ENCODE measurements around the gene SPEG. TPM values are rescaled to one million over a fixed set of nuclear protein-coding genes. Genes with fewer than 3 reads are reported as not detected.

The SPEG gene
- total and polyA plus RNA-seq, 2 of the 13 experiments (the other 11 are each of a cell fraction or from before 2014, with no cell fraction given) = 0.18 to 0.24 TPM

GRCh38 chr2:219459460-219460311 is 25.0 kb downstream of the SPEG start (continued):
- no peak for TF ChIP-seq ZNF781 (CRISPR knock-in tag; IDR thresholded peaks at IDR 0.05; ENCODE audit: borderline replicate concordance, not compliant biosample characterization)
- TF ChIP-seq DMAP1 (CRISPR knock-in tag; IDR thresholded peaks at IDR 0.05) = no peak
- TF ChIP-seq ZNF790 (CRISPR knock-in tag; IDR thresholded peaks at IDR 0.05; ENCODE audit: borderline replicate concordance) = no peak
- no peak for TF ChIP-seq KLF11 (CRISPR knock-in tag; IDR thresholded peaks at IDR 0.05)
- TF ChIP-seq TEAD3 (CRISPR knock-in tag; optimal IDR thresholded peaks at IDR 0.05; ENCODE audit: borderline replicate concordance) = no peak
- TF ChIP-seq THYN1 (CRISPR knock-in tag; IDR thresholded peaks at IDR 0.05; ENCODE audit: borderline replicate concordance, low read depth) = no peak
- no peak for TF ChIP-seq ATF7 (IDR thresholded peaks at IDR 0.05)
- no peak for TF ChIP-seq ATF7 (CRISPR knock-in tag; IDR thresholded peaks at IDR 0.05)
- peak; percentile 51; the same call in 1 of the 2 replicates for TF ChIP-seq RAD21 (CRISPR knock-in tag; IDR thresholded peaks at IDR 0.05)
- TF ChIP-seq SKI (IDR thresholded peaks at IDR 0.05; ENCODE audit: partially characterized antibody) = no peak
- TF ChIP-seq DNMT1 (CRISPR knock-in tag; IDR thresholded peaks at IDR 0.05) = no peak
- no peak for TF ChIP-seq NR2F6 (IDR thresholded peaks at IDR 0.05)
- TF ChIP-seq NR2F6 (CRISPR knock-in tag; IDR thresholded peaks at IDR 0.05) = peak; percentile 25; the same call in 1 of the 2 replicates
- peak; percentile 50; the same call in 1 of the 2 replicates for TF ChIP-seq ZBTB7B (CRISPR knock-in tag; IDR thresholded peaks at IDR 0.05)
- peak; percentile 45; the same call in 1 of the 2 replicates for TF ChIP-seq ZFX (CRISPR knock-in tag; IDR thresholded peaks at IDR 0.05; ENCODE audit: low read depth)
- peak; percentile 76 for TF ChIP-seq ETV5 (CRISPR knock-in tag; IDR thresholded peaks at IDR 0.05; ENCODE audit: borderline replicate concordance)
- no peak for TF ChIP-seq TEF (CRISPR knock-in tag; IDR thresholded peaks at IDR 0.05)
- TF ChIP-seq MYC (CRISPR knock-in tag; IDR thresholded peaks at IDR 0.05; ENCODE audit: borderline replicate concordance) = peak; percentile 38; the same call in 1 of the 2 replicates
- no peak for TF ChIP-seq HNRNPL (IDR thresholded peaks at IDR 0.05; ENCODE audit: low read depth, low read length)
- no peak for TF ChIP-seq DPF2 (CRISPR knock-in tag; IDR thresholded peaks at IDR 0.05; ENCODE audit: borderline replicate concordance, low read depth)
- TF ChIP-seq LBX2 (CRISPR knock-in tag; IDR thresholded peaks at IDR 0.05; ENCODE audit: borderline replicate concordance) = no peak
- peak; percentile 54 for TF ChIP-seq UBTF (CRISPR knock-in tag; IDR thresholded peaks at IDR 0.05)
